Amygdala (tissue), 56 donors: ENCODE data around the gene DYNLL2.
A peak's percentile ranks its signal among the peaks of the same experiment; 100 is the strongest.
"Not testable (repeated sequence)": the region's sequence is repeated elsewhere in the genome, so short reads cannot be mapped to it uniquely, and the experiment has no call there.

Source experiments
- DNase-seq, 56 donors: peaks; one replicate each; lab custom pipeline; 2025; lab: John Stamatoyannopoulos, UW

Gene DYNLL2

DNA sequence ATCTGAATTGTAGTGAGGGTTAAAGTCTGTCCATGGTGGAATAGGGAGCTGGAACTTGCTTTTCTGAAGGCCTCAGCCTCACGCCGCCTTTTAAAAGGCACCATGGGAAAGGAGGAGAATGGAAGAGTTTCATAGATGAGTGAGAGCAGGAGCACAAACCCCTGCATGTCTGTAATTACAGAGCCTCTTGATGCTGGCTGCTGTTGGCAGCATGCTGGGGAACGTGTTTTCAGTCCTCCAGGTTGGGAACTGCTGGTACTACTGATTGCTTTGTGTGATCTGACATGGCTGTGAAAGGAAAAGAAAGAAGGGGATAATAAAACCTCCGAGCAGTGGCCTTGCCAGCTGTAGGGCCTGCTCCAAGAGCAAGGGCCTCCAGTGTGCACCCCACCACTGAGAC lies 16.8 kb upstream of the DYNLL2 start:
- no peak for DNase-seq

DNA sequence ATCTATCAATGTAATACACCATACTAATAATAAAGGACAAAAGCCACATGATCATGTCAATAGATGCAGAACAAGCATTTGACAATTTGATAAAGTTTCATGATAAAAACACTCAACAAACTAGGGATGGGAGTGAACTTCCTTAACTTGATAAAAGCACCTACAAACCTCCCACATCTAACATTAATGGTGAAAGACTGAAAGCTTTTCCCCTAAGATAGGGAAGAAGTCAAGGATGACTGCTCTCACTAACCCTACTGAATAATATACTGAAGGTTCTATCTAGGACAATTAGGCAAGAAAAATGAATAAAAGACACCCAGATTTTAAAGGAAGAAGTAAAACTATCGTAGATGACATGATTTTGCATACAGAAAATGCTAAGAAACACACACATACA lies 10.4 kb upstream of the DYNLL2 start:
- no peak for DNase-seq

DNA sequence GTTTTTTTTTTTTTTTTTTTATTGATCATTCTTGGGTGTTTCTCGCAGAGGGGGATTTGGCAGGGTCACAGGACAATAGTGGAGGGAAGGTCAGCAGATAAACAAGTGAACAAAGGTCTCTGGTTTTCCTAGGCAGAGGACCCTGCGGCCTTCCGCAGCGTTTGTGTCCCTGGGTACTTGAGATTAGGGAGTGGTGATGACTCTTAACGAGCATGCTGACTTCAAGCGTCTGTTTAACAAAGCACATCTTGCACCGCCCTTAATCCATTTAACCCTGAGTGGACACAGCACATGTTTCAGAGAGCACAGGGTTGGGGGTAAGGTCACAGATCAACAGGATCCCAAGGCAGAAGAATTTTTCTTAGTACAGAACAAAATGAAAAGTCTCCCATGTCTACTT lies 10.0 kb upstream of the DYNLL2 start:
- not testable (repeated sequence) for DNase-seq

DNA sequence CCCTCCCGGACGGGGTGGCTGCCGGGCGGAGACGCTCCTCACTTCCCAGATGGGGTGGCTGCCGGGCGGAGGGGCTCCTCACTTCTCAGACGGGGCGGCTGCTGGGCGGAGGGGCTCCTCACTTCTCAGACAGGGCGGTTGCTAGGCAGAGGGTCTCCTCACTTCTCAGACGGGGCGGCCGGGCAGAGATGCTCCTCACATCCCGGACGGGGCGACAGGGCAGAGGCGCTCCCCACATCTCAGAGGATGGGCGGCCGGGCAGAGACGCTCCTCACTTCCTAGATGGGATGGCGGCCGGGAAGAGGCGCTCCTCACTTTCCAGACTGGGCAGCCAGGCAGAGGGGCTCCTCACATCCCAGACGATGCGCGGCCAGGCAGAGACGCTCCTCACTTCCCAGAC lies 8.8 kb upstream of the DYNLL2 start:
- not testable (repeated sequence) for DNase-seq

DNA sequence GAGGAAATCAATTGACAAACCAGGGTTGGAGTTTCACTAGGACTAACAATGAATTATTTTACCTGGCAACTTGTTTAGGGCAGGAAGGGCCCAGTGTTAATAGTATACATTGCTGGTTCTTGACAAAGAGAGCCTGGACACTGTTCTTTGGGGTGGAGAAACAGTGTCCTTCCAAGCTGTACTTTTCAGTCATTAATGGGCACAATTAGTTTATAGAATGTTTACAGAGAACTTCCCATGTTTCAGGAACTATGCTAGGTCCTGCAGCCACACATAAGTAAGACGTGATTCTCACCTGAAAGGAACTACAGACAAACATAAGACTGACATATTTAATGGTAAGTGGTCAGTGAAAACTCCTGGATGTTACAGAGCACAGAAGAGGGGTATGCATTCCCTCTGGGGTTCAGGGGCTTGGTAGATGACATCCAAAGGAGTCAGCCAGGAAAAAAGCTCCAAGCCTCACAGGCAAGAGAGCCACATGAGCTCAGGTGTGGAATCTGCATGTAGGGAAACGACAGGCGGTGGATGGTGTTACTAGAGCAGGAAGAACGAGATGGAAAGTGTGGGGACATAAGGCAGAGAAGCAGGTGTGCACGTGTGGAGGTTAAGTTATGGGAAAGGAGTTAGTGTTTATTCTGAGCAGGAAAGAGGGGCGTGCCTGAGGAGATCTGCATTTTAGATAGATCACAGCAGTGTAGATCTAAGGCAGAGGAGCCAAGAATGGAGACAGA lies 3.8 kb upstream of the DYNLL2 start:
- no peak for DNase-seq

DNA sequence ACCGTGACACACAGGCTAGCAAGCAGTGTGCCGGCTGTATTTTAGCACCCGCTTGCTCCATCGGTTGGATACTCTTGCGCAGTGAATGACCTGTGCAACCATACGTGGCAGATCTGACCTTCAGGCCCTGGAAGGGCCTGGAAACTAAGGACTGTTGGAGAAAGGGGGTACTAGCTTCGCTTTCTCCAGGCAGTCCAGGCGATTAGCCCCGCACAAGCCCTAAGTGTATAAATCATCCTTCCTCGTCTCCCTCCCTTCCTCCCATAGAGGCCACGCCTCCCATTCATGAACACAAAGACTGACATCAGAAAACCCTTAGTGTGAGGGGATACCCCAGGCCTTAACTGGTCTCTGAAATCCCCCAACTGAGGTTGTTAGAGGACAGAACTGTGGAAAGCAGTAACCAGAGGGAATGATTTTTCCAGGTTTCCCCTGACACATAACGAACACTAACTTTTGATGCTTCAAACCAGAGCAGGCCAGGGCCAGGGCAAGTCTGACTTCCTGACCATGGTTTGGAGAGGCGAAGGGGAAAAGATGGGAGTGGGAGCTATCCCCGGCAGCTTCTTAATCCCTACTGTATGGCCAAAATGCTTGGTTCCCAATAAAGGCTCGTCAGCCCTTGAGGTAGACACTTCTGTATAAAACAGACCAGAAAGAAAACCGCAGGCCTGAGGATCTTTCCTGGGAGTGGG lies 1.4 kb upstream of the DYNLL2 start:
- peak in 1 of 56 donors; percentile 16 for DNase-seq

DNA sequence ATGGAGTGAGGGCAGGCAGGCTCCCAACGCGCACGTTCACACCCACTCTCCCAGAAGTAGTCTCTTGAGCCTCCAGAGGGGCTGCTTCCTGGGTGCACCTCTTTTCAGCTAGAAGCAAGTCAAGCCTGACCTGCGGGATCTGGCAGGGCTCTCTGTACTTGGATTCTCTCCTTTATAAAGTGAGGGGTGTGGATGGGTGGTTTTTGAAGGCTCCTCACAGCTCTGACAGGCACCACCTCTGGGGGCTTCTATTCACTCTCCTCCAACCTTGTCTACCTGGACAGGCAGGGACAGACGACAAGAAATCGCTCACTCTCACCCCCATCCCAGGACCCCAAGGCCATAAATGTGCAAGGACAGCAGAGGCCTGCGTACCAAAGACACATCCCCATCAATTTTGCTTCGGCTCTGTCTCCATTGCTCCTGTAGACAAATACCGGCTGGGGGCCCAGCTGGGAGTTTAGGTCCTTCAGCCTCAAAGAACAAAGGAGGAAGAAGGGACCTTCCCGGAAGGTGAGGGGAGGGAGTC lies 814 bp upstream of the DYNLL2 start:
- DNase-seq: no peak

DNA sequence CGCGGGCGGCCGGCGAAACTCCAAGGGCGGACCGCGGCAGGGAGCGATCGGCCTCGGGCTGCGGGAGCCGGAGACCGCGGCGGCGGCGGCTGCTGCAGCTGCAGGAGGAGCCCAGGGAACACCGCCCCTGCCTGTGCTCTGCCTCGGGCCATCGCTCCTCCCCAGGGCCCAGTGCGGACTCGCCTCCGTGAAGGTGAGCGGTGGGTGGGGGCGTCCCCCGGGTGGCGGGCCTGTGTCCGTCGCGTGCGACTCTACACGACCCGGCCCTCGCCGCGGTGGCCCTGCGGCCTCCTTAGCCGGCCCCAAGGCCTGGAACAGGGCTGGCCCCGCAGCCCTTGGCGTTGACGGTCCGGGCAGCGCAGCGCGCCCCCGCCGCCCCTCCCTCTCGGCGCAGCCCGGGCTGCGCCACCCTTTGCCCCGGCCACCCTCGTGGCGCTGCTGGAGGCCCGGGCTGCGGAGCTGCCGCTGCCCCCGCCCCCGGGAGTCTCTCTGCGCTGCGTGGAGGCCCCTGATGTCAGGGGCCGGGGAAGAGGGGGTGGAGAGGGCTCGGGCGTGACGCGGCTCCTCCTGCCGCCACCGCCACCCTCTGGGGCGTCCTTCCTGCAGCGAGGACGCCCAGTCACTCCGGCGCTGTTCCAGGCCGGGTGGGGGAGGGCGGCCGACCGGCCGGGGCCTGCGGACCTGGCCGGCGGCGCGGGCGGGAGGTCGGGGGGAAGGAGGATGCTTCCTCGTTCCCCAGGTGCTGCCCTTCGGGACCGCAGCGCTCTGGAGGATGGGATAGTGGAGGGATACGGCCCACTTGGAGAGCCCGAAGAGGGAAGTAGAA lies 485 bp downstream of the DYNLL2 start:
- DNase-seq: peak in 28 of 56 donors; percentile 15 to 72 (median 33)

DNA sequence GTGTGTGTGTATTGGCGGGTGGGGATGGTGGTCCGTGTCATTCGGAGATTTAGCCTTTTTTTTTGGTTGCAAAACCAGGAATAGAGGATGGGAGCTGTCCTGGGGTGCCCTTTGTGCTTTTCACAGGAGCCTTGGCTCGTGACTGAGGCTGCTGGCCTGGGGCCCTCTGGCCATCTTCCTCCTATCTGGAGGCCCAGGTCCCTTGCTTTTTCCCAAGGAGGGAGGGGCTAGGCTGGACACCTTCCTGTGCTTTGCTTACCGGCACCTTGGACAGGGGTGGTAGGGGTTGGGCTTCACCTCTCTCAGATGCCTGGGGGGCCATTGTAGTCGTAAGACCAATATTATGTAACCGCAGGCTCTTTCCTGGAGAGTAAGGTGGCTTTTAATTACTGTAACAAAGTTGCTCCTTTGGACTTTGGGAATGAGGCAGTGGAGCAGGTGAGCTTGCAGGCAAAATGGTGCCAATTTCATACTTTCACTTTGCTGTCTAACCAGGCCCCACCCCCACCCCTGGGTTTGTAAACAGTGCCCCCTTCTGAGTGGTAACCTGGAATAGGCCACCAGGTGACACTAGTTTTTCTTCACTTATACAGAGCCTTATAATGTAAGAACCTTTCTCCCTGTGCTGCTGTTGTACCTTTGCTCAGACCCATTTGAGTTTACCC lies 1.2 kb downstream of the DYNLL2 start:
- peak in 7 of 56 donors; percentile 12 to 34 (median 20) for DNase-seq

DNA sequence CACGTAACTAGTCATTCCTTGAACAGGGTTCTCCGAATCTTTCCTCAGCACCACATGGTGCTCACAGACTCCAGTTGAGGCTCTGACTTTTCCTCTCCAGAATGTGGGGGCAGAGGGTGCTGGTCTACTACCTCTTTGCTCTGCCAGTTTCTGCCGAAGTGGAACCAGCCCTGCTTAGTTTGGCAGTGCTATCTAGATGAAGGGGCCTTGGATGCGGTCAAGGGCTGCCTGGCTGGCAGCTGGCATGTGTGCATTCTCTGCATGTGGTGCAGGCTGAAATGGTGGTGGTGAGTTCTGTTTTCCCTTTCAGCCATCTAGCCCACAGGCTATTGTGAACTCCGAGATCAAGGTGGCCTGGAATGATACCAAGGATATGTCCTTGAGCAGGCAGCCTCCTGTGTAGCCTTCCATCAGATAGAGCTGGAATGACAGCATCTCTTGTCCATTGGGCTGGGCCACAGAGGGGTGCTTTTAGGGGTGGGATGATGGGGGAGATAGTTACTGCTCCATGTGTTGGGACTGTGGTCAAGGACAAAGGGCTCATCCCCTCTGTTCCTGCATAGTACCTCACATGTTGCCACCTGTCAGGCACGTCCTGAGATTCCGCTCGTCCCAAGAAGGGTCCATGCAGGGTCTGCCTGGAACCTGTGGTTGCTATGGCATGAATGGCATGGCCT lies 2.0 kb downstream of the DYNLL2 start:
- peak in 1 of 56 donors; percentile 21 for DNase-seq

DNA sequence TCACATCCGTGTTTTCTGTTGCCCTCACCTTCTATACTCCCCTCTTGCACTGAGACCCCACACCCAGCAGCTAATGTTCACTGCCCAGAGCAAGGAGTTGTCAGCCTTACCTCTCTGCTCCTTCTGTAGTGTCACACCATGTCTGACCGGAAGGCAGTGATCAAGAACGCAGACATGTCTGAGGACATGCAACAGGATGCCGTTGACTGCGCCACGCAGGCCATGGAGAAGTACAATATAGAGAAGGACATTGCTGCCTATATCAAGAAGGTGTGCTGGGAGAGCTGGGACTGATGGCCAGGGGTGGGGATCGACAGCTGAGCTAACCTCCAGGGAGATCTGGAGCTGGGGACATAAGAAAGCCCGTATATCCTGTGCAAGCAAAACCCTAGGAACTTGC lies 3.7 kb downstream of the DYNLL2 start:
- no peak for DNase-seq

DNA sequence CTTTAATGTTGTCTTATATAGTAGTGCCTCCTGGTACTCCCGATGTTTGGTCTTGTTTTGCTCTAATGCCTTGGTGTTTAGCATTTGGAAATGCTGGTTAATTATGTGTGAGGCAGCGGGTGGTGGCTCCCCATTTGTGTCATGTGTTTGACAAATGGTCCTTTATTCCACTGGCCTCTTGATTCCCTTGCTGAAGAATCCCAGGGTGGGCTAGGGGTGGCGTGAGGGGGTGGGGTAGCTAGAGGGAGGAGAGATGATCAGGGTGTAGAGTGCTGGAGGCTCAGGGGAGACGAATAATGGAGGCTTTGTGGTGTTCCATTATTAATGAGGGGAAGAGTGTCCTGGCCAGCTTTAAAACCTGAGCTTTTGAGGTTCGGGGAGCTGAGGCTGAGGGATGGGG lies 5.4 kb downstream of the DYNLL2 start:
- DNase-seq: peak in 9 of 56 donors; percentile 8 to 50 (median 18)

DNA sequence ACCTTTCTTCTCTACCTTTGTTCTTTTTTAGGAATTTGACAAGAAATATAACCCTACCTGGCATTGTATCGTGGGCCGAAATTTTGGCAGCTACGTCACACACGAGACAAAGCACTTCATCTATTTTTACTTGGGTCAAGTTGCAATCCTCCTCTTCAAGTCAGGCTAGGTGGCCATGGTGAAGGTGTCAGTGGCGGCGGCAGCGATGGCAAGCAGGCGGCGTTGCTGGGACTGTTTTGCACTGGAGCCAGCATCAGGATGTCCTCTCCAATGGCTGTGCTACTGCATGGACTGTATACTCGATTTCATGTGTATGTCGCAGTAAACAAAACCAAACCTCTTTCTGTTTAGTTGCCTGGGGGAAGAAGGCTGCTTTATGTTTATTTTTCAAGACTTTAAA lies 5.9 kb downstream of the DYNLL2 start:
- DNase-seq: no peak

DNA sequence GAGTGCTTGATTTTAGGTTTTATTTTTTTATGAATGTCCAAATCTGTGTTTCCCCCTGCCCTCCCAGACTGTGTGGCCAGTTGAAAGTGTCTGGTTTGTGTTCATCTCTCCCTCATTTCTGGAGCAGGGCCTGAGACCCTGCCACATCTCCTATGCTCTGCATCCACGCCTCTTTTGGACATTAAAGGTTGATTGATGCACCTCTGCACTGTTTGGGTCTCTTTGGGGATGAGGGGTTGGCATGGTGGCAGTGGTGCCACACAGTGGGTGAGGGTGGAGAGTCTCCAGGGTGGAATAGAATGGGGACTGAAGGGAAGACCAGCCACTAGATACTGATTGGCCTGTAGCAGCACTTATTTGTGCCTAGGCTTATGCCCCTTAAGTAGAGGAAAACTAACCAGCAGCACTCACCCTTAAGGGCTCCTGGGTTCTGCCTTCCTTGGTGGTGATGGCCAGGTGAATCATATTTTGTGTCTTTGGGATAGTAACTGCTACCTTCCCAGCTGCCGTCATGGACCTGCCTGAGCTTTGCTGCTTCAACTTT lies 7.9 kb downstream of the DYNLL2 start:
- no peak for DNase-seq

DNA sequence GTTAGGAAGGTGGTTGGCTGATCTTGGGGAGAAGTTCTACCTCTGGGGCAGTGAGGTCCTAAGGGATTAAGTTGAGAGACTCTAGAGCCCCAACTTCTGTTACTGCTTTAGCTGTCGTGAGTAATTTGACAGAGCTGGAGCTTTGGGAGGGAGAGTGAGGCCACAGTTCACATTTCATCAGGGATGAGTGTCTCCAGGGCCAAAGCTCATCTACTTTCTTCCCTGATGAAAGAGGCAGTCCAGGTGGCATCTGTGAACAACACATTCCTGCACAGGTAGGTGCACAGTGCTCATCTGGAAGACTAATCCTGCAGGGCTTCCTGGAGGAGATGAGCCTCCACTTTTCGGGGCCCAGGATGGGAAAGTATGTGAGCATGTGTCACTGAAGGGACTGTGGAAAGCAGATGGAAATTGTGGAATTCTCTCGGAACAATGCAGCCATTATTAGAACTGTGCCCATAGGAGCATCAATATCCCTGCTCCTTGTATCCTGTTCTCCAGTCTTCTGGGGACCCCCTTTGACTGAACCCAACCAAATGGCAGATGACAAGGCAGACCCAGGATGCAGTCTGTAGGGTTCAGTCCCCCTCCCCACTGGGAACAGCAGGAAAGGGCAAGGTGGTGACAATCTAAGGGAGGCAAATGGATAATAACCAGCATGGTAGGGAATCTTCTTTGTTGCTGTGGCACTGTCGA lies 9.0 kb downstream of the DYNLL2 start:
- no peak for DNase-seq

DNA sequence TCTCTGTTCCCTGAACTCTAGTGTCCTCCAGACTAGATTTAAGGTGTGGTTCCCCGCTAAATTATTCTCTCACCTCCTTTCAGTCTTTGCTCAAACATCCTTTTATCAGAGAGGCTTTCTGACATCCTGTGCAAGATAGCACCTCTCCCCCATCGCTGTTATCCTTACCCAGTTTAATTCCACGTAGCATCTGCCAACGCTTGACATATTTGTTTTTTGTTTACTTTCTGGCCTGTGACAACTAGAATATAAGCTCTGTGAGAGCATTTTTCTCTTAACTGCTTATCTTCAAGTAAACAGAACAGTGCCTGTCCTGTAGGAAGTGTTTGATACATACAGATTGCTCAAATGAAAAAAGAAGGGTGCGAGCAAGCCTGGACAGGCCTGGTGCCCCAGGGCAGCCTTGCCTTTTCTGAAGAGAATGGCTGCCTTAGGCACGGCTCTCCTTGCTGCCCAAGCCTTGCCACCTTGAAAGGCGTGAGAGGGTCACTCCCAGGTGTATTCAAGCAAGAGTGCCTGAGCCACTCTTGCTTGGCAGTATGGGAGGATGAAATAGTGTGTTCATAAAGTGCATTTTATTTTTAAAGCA lies 9.7 kb downstream of the DYNLL2 start:
- no peak for DNase-seq

DNA sequence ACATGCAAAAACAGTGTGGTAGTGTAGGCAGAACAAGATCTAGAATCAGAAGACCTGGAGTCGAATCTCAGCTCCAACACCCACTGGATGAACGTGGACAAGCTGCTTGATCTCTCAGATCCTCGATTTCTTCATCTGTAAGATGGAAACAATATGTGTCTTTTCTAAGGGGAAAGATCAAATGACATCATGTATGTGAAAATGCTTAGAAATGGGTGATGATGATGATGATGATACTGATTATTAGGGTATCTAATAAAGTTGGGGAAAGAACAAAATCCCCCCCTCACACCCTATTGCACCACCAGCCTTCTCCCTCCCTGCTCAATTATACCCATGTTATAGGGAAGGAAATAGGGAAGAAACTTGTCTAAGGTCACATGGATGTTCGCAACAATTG lies 10.9 kb downstream of the DYNLL2 start:
- DNase-seq: no peak

DNA sequence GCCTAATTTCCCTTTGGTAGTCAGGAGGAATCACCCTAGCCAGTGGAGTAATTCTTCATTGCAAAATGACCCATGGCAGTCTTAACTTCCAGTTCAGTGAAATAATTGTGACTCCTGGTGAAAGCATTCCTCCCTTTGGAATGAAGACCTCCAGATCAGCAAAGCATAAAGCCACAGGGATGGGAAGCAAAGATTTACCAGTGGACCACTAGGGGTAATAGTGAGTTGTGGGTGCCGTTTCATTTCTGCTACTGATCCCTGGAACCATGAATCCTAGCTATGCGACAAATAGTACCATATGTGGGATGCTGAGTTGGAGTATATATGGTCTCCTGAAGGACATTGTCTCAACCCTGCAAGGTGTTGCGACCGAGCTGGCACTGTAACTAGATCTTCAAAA lies 13.7 kb downstream of the DYNLL2 start:
- DNase-seq: no peak
